Measurements from ENCODE around the gene FLT1. TPM values are rescaled to one million over a fixed set of nuclear protein-coding genes. Genes with fewer than 3 reads are reported as not detected.

Gene FLT1, protein sequence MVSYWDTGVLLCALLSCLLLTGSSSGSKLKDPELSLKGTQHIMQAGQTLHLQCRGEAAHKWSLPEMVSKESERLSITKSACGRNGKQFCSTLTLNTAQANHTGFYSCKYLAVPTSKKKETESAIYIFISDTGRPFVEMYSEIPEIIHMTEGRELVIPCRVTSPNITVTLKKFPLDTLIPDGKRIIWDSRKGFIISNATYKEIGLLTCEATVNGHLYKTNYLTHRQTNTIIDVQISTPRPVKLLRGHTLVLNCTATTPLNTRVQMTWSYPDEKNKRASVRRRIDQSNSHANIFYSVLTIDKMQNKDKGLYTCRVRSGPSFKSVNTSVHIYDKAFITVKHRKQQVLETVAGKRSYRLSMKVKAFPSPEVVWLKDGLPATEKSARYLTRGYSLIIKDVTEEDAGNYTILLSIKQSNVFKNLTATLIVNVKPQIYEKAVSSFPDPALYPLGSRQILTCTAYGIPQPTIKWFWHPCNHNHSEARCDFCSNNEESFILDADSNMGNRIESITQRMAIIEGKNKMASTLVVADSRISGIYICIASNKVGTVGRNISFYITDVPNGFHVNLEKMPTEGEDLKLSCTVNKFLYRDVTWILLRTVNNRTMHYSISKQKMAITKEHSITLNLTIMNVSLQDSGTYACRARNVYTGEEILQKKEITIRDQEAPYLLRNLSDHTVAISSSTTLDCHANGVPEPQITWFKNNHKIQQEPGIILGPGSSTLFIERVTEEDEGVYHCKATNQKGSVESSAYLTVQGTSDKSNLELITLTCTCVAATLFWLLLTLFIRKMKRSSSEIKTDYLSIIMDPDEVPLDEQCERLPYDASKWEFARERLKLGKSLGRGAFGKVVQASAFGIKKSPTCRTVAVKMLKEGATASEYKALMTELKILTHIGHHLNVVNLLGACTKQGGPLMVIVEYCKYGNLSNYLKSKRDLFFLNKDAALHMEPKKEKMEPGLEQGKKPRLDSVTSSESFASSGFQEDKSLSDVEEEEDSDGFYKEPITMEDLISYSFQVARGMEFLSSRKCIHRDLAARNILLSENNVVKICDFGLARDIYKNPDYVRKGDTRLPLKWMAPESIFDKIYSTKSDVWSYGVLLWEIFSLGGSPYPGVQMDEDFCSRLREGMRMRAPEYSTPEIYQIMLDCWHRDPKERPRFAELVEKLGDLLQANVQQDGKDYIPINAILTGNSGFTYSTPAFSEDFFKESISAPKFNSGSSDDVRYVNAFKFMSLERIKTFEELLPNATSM (N-terminal part only)
- polyA plus RNA-seq (2013, experiment 1 of 2) = 40.7 TPM
- polyA plus RNA-seq (2013, experiment 2 of 2) = 34.1 TPM

DNA sequence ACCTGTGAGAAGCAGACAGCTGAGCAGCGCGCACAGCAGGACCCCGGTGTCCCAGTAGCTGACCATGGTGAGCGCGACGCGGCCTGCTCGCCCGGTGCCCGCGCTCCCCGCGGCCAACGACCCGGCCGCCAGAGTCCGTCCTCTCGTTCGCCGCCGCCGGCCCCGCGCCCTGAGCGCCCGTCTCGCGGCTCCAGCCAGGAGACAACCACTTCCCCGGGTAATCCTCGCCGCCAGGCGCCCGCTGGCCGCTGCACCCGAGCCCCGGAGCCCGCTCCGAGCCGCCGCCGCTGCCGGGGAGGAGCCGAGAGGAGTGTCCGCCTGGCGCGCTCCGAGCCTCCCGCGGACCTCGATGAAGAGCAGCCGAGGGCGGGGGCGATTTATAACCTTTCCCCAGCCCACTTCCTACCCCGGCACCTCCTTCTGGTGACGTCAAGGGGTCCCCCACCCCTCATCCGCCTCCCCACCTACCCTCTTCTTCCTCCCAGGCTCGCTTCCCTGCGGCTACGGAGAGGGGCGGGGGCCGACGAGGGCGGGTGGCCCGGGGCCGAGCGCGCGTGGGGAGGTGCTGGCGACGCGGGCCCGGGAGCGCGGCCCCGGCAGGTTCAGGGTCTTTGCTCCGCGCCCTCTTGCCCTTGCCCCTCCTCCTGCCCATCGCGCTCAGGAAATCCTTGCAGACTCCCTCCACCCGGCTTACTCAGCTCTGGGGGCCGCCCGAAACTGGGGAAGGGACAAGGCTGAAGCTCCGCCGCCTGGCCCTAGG lies at the start of gene FLT1:
TSS of gene FLT1 (minus strand) at position 351 of the 760 bp plus-strand sequence. CDS start at position 66, 285 bp downstream.
- under 1% methylated on average over 84 of the region's 84 CpGs for WGBS
- Histone ChIP-seq H3K27me3 (ENCODE audit: insufficient read depth, low read length) (peaks cover 69% of the 10 kb centered on the region), H3K36me3 (ENCODE audit: insufficient read depth, low read length) (no peaks in the 10 kb centered on the region), H3K27ac (ENCODE audit: low read depth, low read length) (peak within 1 kb of the TSS; percentile 37; the same call in 1 of the 2 replicates), H3K4me1 (ENCODE audit: insufficient read depth, low read length) (peaks cover 46% of the 10 kb centered on the region), H3K9me3 (ENCODE audit: insufficient read depth, low read depth, low read length) (no peaks in the 10 kb centered on the region), H3K9ac (ENCODE audit: low read depth, low read length) (peak within 1 kb of the TSS; percentile 65), H3K4me3 (ENCODE audit: low read length) (peak within 1 kb of the TSS; percentile 79)

DNA sequence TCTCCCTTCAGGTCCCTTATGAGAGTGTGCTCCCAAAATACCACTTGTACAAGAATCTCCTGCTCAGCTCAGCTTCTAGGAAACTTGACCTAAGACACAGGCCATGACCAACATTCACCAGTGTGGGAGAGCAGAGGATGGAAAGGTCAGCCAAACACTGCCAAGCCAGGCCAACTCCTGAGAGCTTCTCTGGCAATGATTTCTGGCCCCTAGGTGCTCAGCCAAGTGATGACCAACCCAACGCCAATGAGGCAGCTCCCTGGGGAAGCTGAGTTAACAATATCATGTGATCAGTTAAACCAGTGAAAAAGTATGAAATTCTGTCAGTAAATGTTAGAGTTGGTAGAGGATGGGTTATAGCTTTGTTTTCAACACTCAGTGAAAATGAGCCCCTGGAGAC lies 49.1 kb upstream of the FLT1 start:
- no peak overlapping the region for H3K27ac ChIP-seq (ENCODE audit: low read depth, low read length)
- no peaks in the 10 kb centered on the region for H3K27me3 ChIP-seq (ENCODE audit: insufficient read depth, low read length)
- no peaks in the 10 kb centered on the region for H3K4me1 ChIP-seq (ENCODE audit: insufficient read depth, low read length)
- WGBS = 96% methylated on average over 1 of the region's 1 CpG
- H3K9ac ChIP-seq (ENCODE audit: low read depth, low read length) = no peak overlapping the region
- H3K9me3 ChIP-seq (ENCODE audit: insufficient read depth, low read depth, low read length) = 0 out of 2 replicates have a peak, but pooled peaks cover 3% of the 10 kb centered on the region
- no peaks in the 10 kb centered on the region for H3K36me3 ChIP-seq (ENCODE audit: insufficient read depth, low read length)
- no peak overlapping the region for H3K4me3 ChIP-seq (ENCODE audit: low read length)

DNA sequence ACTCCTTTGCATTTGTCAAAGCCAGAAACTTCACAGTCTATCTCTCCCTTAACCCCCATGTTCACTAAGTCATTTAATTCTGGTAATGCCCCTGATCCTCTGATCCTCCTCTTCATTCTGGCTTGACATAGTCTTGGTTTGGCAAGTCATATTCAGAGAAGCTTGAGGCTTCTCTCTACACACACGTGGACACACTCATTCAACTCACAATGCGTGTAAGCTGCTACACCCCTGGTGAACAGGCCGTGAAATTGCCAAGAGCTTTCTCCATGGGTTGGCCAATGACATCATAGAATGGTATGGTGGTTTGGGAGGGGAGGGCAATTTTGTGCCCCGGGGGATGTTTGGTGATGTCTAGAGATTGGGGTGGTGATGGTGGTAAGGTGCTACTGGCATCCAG lies 47.9 kb upstream of the FLT1 start:
- Histone ChIP-seq H3K36me3 (ENCODE audit: insufficient read depth, low read length) (no peaks in the 10 kb centered on the region), H3K27me3 (ENCODE audit: insufficient read depth, low read length) (no peaks in the 10 kb centered on the region), H3K4me1 (ENCODE audit: insufficient read depth, low read length) (no peaks in the 10 kb centered on the region), H3K9me3 (ENCODE audit: insufficient read depth, low read depth, low read length) (0 out of 2 replicates have a peak, but pooled peaks cover 3% of the 10 kb centered on the region), H3K27ac (ENCODE audit: low read depth, low read length) (no peak overlapping the region), H3K4me3 (ENCODE audit: low read length) (no peak overlapping the region), H3K9ac (ENCODE audit: low read depth, low read length) (no peak overlapping the region)
- 94% methylated on average over 4 of the region's 4 CpGs for WGBS

DNA sequence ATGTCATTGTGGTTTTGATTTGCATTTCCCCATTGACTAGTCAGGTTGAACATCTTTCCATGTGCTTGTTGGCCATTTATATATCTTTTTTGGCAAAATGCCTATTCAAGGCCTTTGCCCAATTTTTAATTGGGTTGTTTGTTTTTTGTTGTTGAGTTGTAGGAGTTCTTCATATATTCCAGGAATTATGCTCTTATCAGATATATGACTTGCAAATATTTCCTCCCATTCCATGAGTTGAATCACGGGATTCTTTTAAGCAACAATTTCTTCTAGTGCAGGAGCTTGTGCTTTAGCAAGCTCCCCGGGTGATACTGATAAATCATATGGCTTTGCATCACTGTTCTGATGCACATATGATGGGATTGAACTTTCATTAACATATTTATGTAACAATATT lies 47.0 kb upstream of the FLT1 start:
- H3K36me3 ChIP-seq (ENCODE audit: insufficient read depth, low read length) = no peaks in the 10 kb centered on the region
- no peaks in the 10 kb centered on the region for H3K4me1 ChIP-seq (ENCODE audit: insufficient read depth, low read length)
- H3K4me3 ChIP-seq (ENCODE audit: low read length) = no peak overlapping the region
- H3K9me3 ChIP-seq (ENCODE audit: insufficient read depth, low read depth, low read length) = 0 out of 2 replicates have a peak, but pooled peaks cover 3% of the 10 kb centered on the region
- 100% methylated on average over 2 of the region's 2 CpGs for WGBS
- no peaks in the 10 kb centered on the region for H3K27me3 ChIP-seq (ENCODE audit: insufficient read depth, low read length)
- no peak overlapping the region for H3K9ac ChIP-seq (ENCODE audit: low read depth, low read length)
- H3K27ac ChIP-seq (ENCODE audit: low read depth, low read length) = no peak overlapping the region

DNA sequence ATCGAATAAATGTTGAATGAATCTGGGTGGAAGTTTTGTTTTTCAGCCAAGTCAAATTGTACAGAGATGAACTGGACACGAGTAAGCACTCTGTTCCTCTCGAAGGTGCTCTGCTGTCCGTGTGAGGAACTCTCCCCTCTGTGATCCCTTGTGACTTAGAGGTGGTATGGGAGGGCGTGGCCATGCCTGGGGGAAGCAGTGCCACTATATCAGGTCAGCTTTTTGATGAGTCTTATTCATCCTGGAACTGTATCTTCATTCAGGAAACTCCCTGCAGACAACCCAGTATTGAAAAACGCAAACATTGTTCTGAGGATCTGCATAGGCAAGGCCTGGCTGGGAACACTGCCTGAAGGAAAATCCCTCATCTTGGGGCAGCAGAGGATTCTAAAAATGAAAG lies 45.7 kb upstream of the FLT1 start:
- peaks cover 6% of the 10 kb centered on the region; the same call in 1 of the 2 replicates for H3K9me3 ChIP-seq (ENCODE audit: insufficient read depth, low read depth, low read length)
- no peak overlapping the region for H3K27ac ChIP-seq (ENCODE audit: low read depth, low read length)
- H3K4me1 ChIP-seq (ENCODE audit: insufficient read depth, low read length) = no peaks in the 10 kb centered on the region
- 58% methylated on average over 6 of the region's 6 CpGs for WGBS
- no peaks in the 10 kb centered on the region for H3K27me3 ChIP-seq (ENCODE audit: insufficient read depth, low read length)
- no peak overlapping the region for H3K9ac ChIP-seq (ENCODE audit: low read depth, low read length)
- H3K4me3 ChIP-seq (ENCODE audit: low read length) = no peak overlapping the region
- no peaks in the 10 kb centered on the region for H3K36me3 ChIP-seq (ENCODE audit: insufficient read depth, low read length)

DNA sequence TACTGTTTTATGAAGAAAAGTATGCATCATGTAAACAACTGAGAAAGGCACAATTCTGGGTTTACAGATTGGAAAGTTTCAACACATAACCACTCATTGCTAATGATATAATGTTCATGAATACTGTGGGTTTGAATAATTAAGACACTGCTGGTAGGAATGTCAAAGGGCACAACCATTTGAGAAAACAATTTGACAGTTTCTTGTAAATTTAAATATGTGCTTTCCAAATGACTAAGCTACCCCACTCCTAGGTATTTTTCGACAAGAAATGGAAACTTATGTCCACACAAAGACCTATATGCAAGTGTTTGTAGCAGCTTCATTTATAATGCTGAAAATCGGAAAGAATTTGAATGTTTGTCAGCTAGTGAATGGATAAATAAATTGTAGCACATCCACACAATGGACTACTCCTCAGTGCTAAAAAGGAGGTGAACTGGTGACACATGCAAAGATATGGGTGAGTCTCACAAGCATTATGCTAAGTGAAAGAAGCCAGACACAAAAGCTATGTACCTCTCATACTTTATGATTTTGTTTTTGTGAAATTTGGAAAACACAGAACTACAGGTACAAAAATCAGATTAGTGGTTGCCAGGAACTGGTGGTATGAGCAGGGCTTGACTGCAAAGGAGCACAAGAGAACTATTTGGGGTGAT lies 44.8 kb upstream of the FLT1 start:
- H3K9ac ChIP-seq (ENCODE audit: low read depth, low read length) = no peak overlapping the region
- H3K4me3 ChIP-seq (ENCODE audit: low read length) = no peak overlapping the region
- no peaks in the 10 kb centered on the region for H3K4me1 ChIP-seq (ENCODE audit: insufficient read depth, low read length)
- H3K36me3 ChIP-seq (ENCODE audit: insufficient read depth, low read length) = no peaks in the 10 kb centered on the region
- WGBS = 92% methylated on average over 2 of the region's 2 CpGs
- H3K9me3 ChIP-seq (ENCODE audit: insufficient read depth, low read depth, low read length) = peaks cover 6% of the 10 kb centered on the region; the same call in 1 of the 2 replicates
- no peak overlapping the region for H3K27ac ChIP-seq (ENCODE audit: low read depth, low read length)
- H3K27me3 ChIP-seq (ENCODE audit: insufficient read depth, low read length) = no peaks in the 10 kb centered on the region

DNA sequence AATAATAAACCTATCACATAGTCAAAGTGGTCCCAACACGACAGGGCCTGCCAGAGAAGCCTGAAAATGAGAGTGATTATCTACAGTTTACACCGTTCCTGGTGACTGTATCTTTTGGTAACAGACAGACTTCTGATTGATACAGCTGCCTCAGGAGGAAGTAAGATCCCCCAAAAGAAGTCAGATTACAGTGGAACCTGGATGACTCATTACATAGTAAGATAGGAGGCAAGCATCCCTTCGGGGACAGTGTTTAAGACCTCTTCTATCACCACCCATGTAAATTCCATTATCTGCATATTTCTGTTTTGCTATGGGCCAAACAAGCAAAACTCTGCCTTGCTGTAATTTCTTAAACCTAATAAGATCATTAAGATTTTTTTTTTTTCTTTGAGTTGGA lies 44.0 kb upstream of the FLT1 start:
- H3K9me3 ChIP-seq (ENCODE audit: insufficient read depth, low read depth, low read length) = peaks cover 6% of the 10 kb centered on the region; the same call in 1 of the 2 replicates
- 96% methylated on average over 3 of the region's 3 CpGs for WGBS
- H3K4me3 ChIP-seq (ENCODE audit: low read length) = no peak overlapping the region
- no peak overlapping the region for H3K9ac ChIP-seq (ENCODE audit: low read depth, low read length)
- no peak overlapping the region for H3K27ac ChIP-seq (ENCODE audit: low read depth, low read length)
- H3K36me3 ChIP-seq (ENCODE audit: insufficient read depth, low read length) = no peaks in the 10 kb centered on the region
- peaks cover 5% of the 10 kb centered on the region for H3K27me3 ChIP-seq (ENCODE audit: insufficient read depth, low read length)
- no peaks in the 10 kb centered on the region for H3K4me1 ChIP-seq (ENCODE audit: insufficient read depth, low read length)

DNA sequence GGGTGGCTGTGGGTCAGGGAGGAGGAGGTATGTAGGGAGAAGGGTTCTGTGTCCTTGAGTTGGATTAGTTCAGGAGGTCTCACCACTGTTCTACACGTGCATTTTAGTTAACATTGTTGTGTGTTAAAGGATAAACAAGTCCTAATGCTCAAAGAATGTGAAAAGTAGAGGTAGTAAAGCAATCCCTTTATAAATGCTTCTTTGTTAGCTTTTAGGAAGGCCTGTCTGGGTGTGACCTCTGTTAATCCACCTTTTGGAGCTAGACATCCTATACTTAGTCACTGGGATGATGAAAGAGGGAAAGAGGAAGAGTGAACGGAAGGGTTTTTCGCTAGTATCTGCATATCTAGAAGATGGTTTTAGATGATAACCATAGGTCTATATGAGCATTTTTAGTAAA lies 42.2 kb upstream of the FLT1 start:
- Histone ChIP-seq H3K9ac (ENCODE audit: low read depth, low read length) (no peak overlapping the region), H3K27me3 (ENCODE audit: insufficient read depth, low read length) (peaks cover 22% of the 10 kb centered on the region), H3K4me1 (ENCODE audit: insufficient read depth, low read length) (peaks cover 4% of the 10 kb centered on the region; the same call in 1 of the 2 replicates), H3K27ac (ENCODE audit: low read depth, low read length) (no peak overlapping the region), H3K9me3 (ENCODE audit: insufficient read depth, low read depth, low read length) (peaks cover 3% of the 10 kb centered on the region; the same call in 1 of the 2 replicates), H3K4me3 (ENCODE audit: low read length) (no peak overlapping the region), H3K36me3 (ENCODE audit: insufficient read depth, low read length) (no peaks in the 10 kb centered on the region)
- WGBS = 90% methylated on average over 3 of the region's 3 CpGs

DNA sequence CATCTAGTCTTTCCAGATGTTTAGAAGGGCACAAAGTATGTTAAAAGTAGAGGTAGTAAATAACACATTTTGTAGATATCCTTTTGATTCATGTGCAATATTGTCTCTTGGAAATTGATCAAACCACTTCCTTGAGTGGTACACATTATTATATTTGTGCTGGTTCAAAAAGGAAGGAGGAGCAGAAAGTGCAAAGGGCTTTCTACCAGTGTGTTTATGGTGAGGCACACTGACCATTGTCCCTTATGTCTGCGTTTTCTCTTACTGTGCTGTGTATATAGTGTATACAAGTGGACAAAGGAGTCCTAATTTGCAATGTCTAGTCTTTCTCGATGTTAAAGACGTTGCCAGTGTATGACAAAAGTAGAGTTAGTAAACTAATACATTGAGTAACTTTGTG lies 41.4 kb upstream of the FLT1 start:
- WGBS = 95% methylated on average over 3 of the region's 3 CpGs
- Histone ChIP-seq H3K4me1 (ENCODE audit: insufficient read depth, low read length) (peaks cover 4% of the 10 kb centered on the region; the same call in 1 of the 2 replicates), H3K9ac (ENCODE audit: low read depth, low read length) (no peak overlapping the region)

DNA sequence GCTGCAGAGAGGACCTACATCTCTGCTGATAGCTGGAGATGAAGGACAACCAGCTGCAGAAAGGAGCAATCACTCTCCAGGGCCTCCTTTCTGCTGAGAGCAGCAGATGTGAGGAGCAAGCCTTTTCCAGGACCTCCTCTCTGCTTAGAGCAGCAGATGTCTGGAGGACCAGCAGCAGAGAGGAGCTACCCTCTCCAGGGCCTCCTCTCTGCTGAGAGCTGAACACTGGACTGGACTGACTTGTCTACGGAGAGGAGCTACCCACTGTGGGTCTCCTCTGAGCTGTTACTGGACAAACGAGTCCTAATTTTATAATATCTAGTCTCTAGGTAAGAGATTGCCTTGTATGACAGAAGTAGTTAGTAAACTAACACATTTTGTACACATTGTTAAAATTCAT lies 40.8 kb upstream of the FLT1 start:
- Histone ChIP-seq H3K9me3 (ENCODE audit: insufficient read depth, low read depth, low read length) (peaks cover 3% of the 10 kb centered on the region; the same call in 1 of the 2 replicates), H3K4me1 (ENCODE audit: insufficient read depth, low read length) (peaks cover 5% of the 10 kb centered on the region), H3K9ac (ENCODE audit: low read depth, low read length) (no peak overlapping the region), H3K27me3 (ENCODE audit: insufficient read depth, low read length) (peaks cover 35% of the 10 kb centered on the region), H3K27ac (ENCODE audit: low read depth, low read length) (no peak overlapping the region), H3K36me3 (ENCODE audit: insufficient read depth, low read length) (no peaks in the 10 kb centered on the region), H3K4me3 (ENCODE audit: low read length) (no peak overlapping the region)
- 91% methylated on average over 1 of the region's 2 CpGs for WGBS

More for the DNA sequence above, 41.4 kb upstream of the FLT1 start:
- H3K36me3 ChIP-seq (ENCODE audit: insufficient read depth, low read length) = no peaks in the 10 kb centered on the region
- no peak overlapping the region for H3K27ac ChIP-seq (ENCODE audit: low read depth, low read length)
- peaks cover 30% of the 10 kb centered on the region for H3K27me3 ChIP-seq (ENCODE audit: insufficient read depth, low read length)
- H3K4me3 ChIP-seq (ENCODE audit: low read length) = no peak overlapping the region
- H3K9me3 ChIP-seq (ENCODE audit: insufficient read depth, low read depth, low read length) = peaks cover 3% of the 10 kb centered on the region; the same call in 1 of the 2 replicates

Data from HUES64 (cell line).